Type B pancreatic cell (in vitro differentiated cells): ENCODE results near the gene LGALS9. TPM values are rescaled to one million over a fixed set of nuclear protein-coding genes. Genes with fewer than 3 reads are reported as not detected.
A peak's percentile ranks its signal among the peaks of the same experiment; 100 is the strongest.

Experiments used
- DNase-seq: peaks from one replicate; pipeline ENCODE4 v3.0.0; 2021; ENCODE audit warnings: mixed read lengths; ENCODE audit not compliant: unreplicated experiment; ENCODE audit errors: extremely low spot score
- H3K27ac Mint-ChIP-seq: 2 replicates; pipeline ENCODE4 v1.8.0; 2021; ENCODE audit warnings: mild to moderate bottlenecking, mixed read lengths
- H3K27me3 Mint-ChIP-seq: 2 replicates; pipeline ENCODE4 v1.8.0; 2021; ENCODE audit warnings: mixed read lengths
- H3K36me3 Mint-ChIP-seq: 2 replicates; pipeline ENCODE4 v1.8.0; 2021; ENCODE audit warnings: mixed read lengths
- H3K4me1 Mint-ChIP-seq: one replicate; pipeline ENCODE4 v1.8.0; 2021; ENCODE audit warnings: mixed read lengths; ENCODE audit not compliant: unreplicated experiment
- H3K4me3 Mint-ChIP-seq: 2 replicates; pipeline ENCODE4 v1.8.0; 2021; ENCODE audit warnings: mild to moderate bottlenecking, mixed read lengths
- H3K9me3 Mint-ChIP-seq: 2 replicates; pipeline ENCODE4 v1.8.0; 2021; ENCODE audit warnings: mixed read lengths
- CTCF ChIP-seq: fragments of 200-600 bp; sonication (generic); conservative IDR thresholded peaks from 2 replicates; pipeline ENCODE4 v1.5.0; 2021; ENCODE audit warnings: antibody characterized with exemption, mild to moderate bottlenecking
- long read RNA-seq: library from polyadenylated mRNA; unstranded; transcript quantifications from one replicate; pipeline ENCODE4 v2.0.0, GENCODE V29; 2020
- total RNA-seq: library from RNA; stranded (reverse); gene quantifications from 2 replicates; pipeline ENCODE4 v1.2.1, GENCODE V29; 2021; ENCODE audit warnings: low replicate concordance

Gene LGALS9
- total RNA-seq: 22.5 and 25.3 TPM in 2 replicates
- long read RNA-seq: 0 reads

- no peaks in the 10 kb centered on the region for H3K9me3 Mint-ChIP-seq
- H3K36me3 Mint-ChIP-seq: no peaks in the 10 kb centered on the region
- TF ChIP-seq CTCF: no peak
- peak within 1 kb of the TSS; percentile 69 for H3K27ac Mint-ChIP-seq
- DNase-seq: no peak
- peak within 1 kb of the TSS; percentile 65 for H3K4me3 Mint-ChIP-seq
- H3K27me3 Mint-ChIP-seq: no peaks in the 10 kb centered on the region
- peaks cover 9% of the 10 kb centered on the region for H3K4me1 Mint-ChIP-seq
Measured at GRCh38 chr17:27630607-27631410, at the start of gene LGALS9. LGALS9 (plus strand) TSS chr17:27631188; CDS start chr17:27631266, 78 bp downstream.

GRCh38 chr17:27582696-27583095, 48.3 kb upstream of the LGALS9 start:
- Mint-ChIP-seq H3K9me3 (no peaks in the 10 kb centered on the region), H3K36me3 (peaks cover 14% of the 10 kb centered on the region), H3K27ac (no peak overlapping the region), H3K27me3 (no peaks in the 10 kb centered on the region), H3K4me3 (no peak overlapping the region), H3K4me1 (peaks cover 7% of the 10 kb centered on the region)
- no peak for DNase-seq
- no peak for TF ChIP-seq CTCF

GRCh38 chr17:27585153-27585681, 45.8 kb upstream of the LGALS9 start:
- H3K27me3 Mint-ChIP-seq: no peaks in the 10 kb centered on the region
- no peak for TF ChIP-seq CTCF
- H3K27ac Mint-ChIP-seq: peak overlapping the region; percentile 36
- no peak overlapping the region for H3K4me3 Mint-ChIP-seq
- no peak for DNase-seq
- H3K36me3 Mint-ChIP-seq: peaks cover 18% of the 10 kb centered on the region
- H3K9me3 Mint-ChIP-seq: no peaks in the 10 kb centered on the region
- H3K4me1 Mint-ChIP-seq: no peaks in the 10 kb centered on the region

GRCh38 chr17:27585792-27586191, 45.2 kb upstream of the LGALS9 start:
- Mint-ChIP-seq H3K4me1 (no peaks in the 10 kb centered on the region), H3K27ac (peak overlapping the region; percentile 36), H3K9me3 (no peaks in the 10 kb centered on the region), H3K4me3 (no peak overlapping the region), H3K36me3 (peaks cover 17% of the 10 kb centered on the region), H3K27me3 (no peaks in the 10 kb centered on the region)
- no peak for DNase-seq
- TF ChIP-seq CTCF: no peak

- Mint-ChIP-seq H3K4me3 (no peak overlapping the region), H3K4me1 (no peaks in the 10 kb centered on the region), H3K36me3 (peaks cover 21% of the 10 kb centered on the region)
Measured at GRCh38 chr17:27586203-27586721, 44.7 kb upstream of the LGALS9 start.

More at GRCh38 chr17:27586203-27586721, 44.7 kb upstream of the LGALS9 start:
- no peak for TF ChIP-seq CTCF
- Mint-ChIP-seq H3K27me3 (no peaks in the 10 kb centered on the region), H3K27ac (no peak overlapping the region), H3K9me3 (no peaks in the 10 kb centered on the region)
- DNase-seq: no peak
